Caco-2 (cell line): ENCODE results near the gene HIGD2A. TPM values are rescaled to one million over a fixed set of nuclear protein-coding genes. Genes with fewer than 3 reads are reported as not detected.

Source experiments
- BruUV-seq: library from RNA; stranded (reverse); fragments of 400-500 nt; replicated peaks from 2 replicates; lab custom pipeline; 2021; lab: Mats Ljungman, UMichigan
- CTCF ChIA-PET: fragments of 300-600 bp; sonication (Branson Sonifier 250); formaldehyde crosslinking; loops from one replicate; lab custom pipeline; 2022; ENCODE audit warnings: antibody characterized with exemption; lab: Charles Lee
- POLR2A ChIA-PET: fragments of 300-600 bp; sonication (Branson Sonifier 250); formaldehyde crosslinking; loops from one replicate; lab custom pipeline; 2022; ENCODE audit warnings: antibody characterized with exemption; lab: Charles Lee
- DNase-seq, 2 experiments: peaks; one replicate each; pipeline versions ENCODE4 v3.0.0 to v3.0.0-alpha.2; 2020 to 2022
- H3K27me3 ChIP-seq: replicated peaks from 2 replicates; pipeline ENCODE4 v1.6.0; 2011; ENCODE audit warnings: low read length; ENCODE audit not compliant: control insufficient read depth, insufficient read depth
- H3K36me3 ChIP-seq: 2 replicates; pipeline ENCODE4 v1.5.1; 2011; ENCODE audit warnings: low read length; ENCODE audit not compliant: control insufficient read depth, insufficient read depth
- H3K4me1 ChIP-seq: fragments of 250-450 bp; sonication (Bioruptor Pico); 2 replicates; pipeline ENCODE4 v1.5.1; 2020; ENCODE audit warnings: mild to moderate bottlenecking
- H3K4me3 ChIP-seq: 2 replicates; pipeline ENCODE4 v1.5.1; 2011; ENCODE audit warnings: low read depth, mild to moderate bottlenecking, control low read depth, low read length
- H3K9me3 ChIP-seq: fragments of 250-450 bp; sonication (Bioruptor Pico); 2 replicates; pipeline ENCODE4 v1.5.1; 2020; ENCODE audit warnings: mild to moderate bottlenecking, moderate library complexity
- H3K27ac Mint-ChIP-seq: one replicate; pipeline ENCODE4 v1.8.0; 2022; ENCODE audit warnings: mixed read lengths; ENCODE audit not compliant: unreplicated experiment
- H3K27me3 Mint-ChIP-seq: one replicate; pipeline ENCODE4 v1.8.0; 2022; ENCODE audit warnings: mixed read lengths; ENCODE audit not compliant: insufficient read depth, unreplicated experiment
- H3K36me3 Mint-ChIP-seq: one replicate; pipeline ENCODE4 v1.8.0; 2022; ENCODE audit warnings: mild to moderate bottlenecking, mixed read lengths; ENCODE audit not compliant: insufficient read depth, unreplicated experiment
- H3K4me1 Mint-ChIP-seq: one replicate; pipeline ENCODE4 v1.8.0; 2022; ENCODE audit warnings: low read depth, mixed read lengths; ENCODE audit not compliant: unreplicated experiment
- H3K4me3 Mint-ChIP-seq: one replicate; pipeline ENCODE4 v1.8.0; 2022; ENCODE audit warnings: mild to moderate bottlenecking, moderate library complexity, mixed read lengths; ENCODE audit not compliant: unreplicated experiment
- H3K9me3 Mint-ChIP-seq: one replicate; pipeline ENCODE4 v1.8.0; 2022; ENCODE audit warnings: mixed read lengths; ENCODE audit not compliant: unreplicated experiment
- intact Hi-C: fragments of 100-400 bp; cut with micrococcal nuclease; formaldehyde crosslinking; loops from one replicate; pipeline ENCODE4 v1.10.0; 2022; ENCODE audit not compliant: unreplicated experiment
- total RNA-seq: library from RNA; stranded (reverse); gene quantifications from 2 replicates; pipeline ENCODE4 v1.2.3, GENCODE V29; 2022
- TF ChIP-seq, protein P1 (sequence below), 2 experiments: fragments of 200-600 bp in 1 of 2; IDR thresholded peaks; 1 replicate in 1 of 2; 2 replicates in 1 of 2; pipeline versions ENCODE4 v1.5.1 to v1.8.0; 2011 to 2022; ENCODE audit warnings: antibody characterized with exemption in 1 of 2, control low read depth in 1 of 2, inconsistent platforms in 1 of 2, low read depth in 1 of 2, low read length in 1 of 2, mild to moderate bottlenecking in 1 of 2, moderate library complexity in 1 of 2; ENCODE audit not compliant: insufficient read depth in 1 of 2, severe bottlenecking in 1 of 2, unreplicated experiment in 1 of 2

HIGD2A gene
- total RNA-seq, 1 experiment from 2014 or later = 110 TPM

DNA sequence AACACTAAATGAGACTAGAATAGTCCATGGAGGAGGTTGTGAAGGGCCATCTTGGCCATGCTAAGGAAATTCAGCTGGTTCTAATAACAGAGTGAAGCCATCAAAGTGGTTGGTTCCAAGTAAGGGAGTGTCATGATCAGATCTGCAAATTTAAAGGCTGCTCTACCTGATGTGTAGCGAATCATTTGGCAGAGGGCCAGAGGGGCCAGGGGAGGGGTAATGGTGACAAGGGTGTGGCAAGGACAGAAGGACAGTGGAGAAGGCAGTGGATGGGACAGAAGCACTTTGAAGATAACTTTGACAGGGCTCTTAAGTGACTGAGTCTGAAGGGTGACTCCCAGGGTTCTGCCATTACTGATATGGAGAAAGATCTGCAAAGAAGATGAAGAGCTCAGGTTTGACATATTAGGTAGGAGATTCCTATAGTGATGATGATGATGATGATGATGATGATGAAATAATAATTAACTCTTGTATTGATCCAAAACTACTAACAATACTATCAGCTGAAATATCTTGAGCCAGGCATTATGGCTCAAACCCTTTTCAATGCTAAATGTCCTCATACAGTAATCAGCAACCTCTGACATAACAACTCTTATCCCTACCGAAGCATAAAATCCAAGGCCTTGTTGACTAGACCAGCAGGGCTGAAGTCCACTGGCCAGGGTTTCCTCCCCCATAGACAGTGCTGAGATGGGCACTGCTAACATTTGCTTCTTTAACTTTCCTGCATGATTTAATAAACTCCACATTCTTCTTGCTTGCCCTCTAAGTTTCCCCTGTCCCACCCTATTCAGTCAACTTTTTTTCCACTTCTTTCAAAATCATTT lies 47.0 kb upstream of the HIGD2A start:
- no peak for DNase-seq

GRCh38 chr5:176342158-176342483 lies 46.4 kb upstream of the HIGD2A start:
- ChIA-PET POLR2A (no interaction called here), CTCF (no interaction called here)
- no TSS peak for BruUV-seq
- no peak for DNase-seq
- Mint-ChIP-seq H3K9me3 (no peaks in the 10 kb centered on the region), H3K27ac (no peak overlapping the region), H3K36me3 (peaks cover 41% of the 10 kb centered on the region), H3K4me3 (no peak overlapping the region), H3K4me1 (no peaks in the 10 kb centered on the region), H3K27me3 (no peaks in the 10 kb centered on the region)
- no peak overlapping the region for H3K4me3 ChIP-seq
- H3K27me3 ChIP-seq = no peaks in the 10 kb centered on the region
- TF ChIP-seq, protein P1, sequence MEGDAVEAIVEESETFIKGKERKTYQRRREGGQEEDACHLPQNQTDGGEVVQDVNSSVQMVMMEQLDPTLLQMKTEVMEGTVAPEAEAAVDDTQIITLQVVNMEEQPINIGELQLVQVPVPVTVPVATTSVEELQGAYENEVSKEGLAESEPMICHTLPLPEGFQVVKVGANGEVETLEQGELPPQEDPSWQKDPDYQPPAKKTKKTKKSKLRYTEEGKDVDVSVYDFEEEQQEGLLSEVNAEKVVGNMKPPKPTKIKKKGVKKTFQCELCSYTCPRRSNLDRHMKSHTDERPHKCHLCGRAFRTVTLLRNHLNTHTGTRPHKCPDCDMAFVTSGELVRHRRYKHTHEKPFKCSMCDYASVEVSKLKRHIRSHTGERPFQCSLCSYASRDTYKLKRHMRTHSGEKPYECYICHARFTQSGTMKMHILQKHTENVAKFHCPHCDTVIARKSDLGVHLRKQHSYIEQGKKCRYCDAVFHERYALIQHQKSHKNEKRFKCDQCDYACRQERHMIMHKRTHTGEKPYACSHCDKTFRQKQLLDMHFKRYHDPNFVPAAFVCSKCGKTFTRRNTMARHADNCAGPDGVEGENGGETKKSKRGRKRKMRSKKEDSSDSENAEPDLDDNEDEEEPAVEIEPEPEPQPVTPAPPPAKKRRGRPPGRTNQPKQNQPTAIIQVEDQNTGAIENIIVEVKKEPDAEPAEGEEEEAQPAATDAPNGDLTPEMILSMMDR (IDR thresholded peaks at IDR 0.05; ENCODE audit: insufficient read depth in 1 of 2, low read depth in 1 of 2, low read length in 1 of 2, severe bottlenecking in 1 of 2, unreplicated experiment in 1 of 2) = no peak
- no peaks in the 10 kb centered on the region for H3K4me1 ChIP-seq
- peaks cover 3% of the 10 kb centered on the region for H3K36me3 ChIP-seq
- no peaks in the 10 kb centered on the region for H3K9me3 ChIP-seq
- intact Hi-C loops = no loop called here

More for the DNA sequence above, 47.0 kb upstream of the HIGD2A start:
- ChIA-PET POLR2A (no interaction called here), CTCF (no interaction called here)
- H3K27me3 Mint-ChIP-seq = no peaks in the 10 kb centered on the region
- Histone ChIP-seq H3K4me1 (no peaks in the 10 kb centered on the region), H3K9me3 (no peaks in the 10 kb centered on the region), H3K36me3 (peaks cover under 1% of the 10 kb centered on the region), H3K27me3 (no peaks in the 10 kb centered on the region), H3K4me3 (no peak overlapping the region)
- no peak overlapping the region for H3K4me3 Mint-ChIP-seq
- BruUV-seq = no TSS peak
- H3K36me3 Mint-ChIP-seq = peaks cover 42% of the 10 kb centered on the region
- TF ChIP-seq, protein P1 (IDR thresholded peaks at IDR 0.05; ENCODE audit: insufficient read depth in 1 of 2, low read depth in 1 of 2, low read length in 1 of 2, severe bottlenecking in 1 of 2, unreplicated experiment in 1 of 2) = no peak
- intact Hi-C loops = no loop called here
- no peak overlapping the region for H3K27ac Mint-ChIP-seq
- H3K4me1 Mint-ChIP-seq = no peaks in the 10 kb centered on the region
- no peaks in the 10 kb centered on the region for H3K9me3 Mint-ChIP-seq

- Histone ChIP-seq H3K27me3 (no peaks in the 10 kb centered on the region), H3K9me3 (no peaks in the 10 kb centered on the region), H3K4me1 (no peaks in the 10 kb centered on the region), H3K36me3 (peaks cover 3% of the 10 kb centered on the region), H3K4me3 (no peak overlapping the region)
- Mint-ChIP-seq H3K9me3 (no peaks in the 10 kb centered on the region), H3K4me3 (no peak overlapping the region), H3K27me3 (no peaks in the 10 kb centered on the region), H3K36me3 (peaks cover 43% of the 10 kb centered on the region), H3K27ac (no peak overlapping the region), H3K4me1 (no peaks in the 10 kb centered on the region)
- no TSS peak for BruUV-seq
- ChIA-PET POLR2A (no interaction called here), CTCF (no interaction called here)
- intact Hi-C loops = no loop called here
- TF ChIP-seq, protein P1 (IDR thresholded peaks at IDR 0.05; ENCODE audit: insufficient read depth in 1 of 2, low read depth in 1 of 2, low read length in 1 of 2, severe bottlenecking in 1 of 2, unreplicated experiment in 1 of 2) = no peak
- no peak for DNase-seq
Observed at GRCh38 chr5:176342766-176343458, 45.6 kb upstream of the HIGD2A start.
